H9 (cell line): ENCODE data around the gene ENTREP3. TPM values are rescaled to one million over a fixed set of nuclear protein-coding genes. Genes with fewer than 3 reads are reported as not detected.
A peak's percentile ranks its signal among the peaks of the same experiment; 100 is the strongest.

ENCODE experiments used
- DNase-seq: peaks from one replicate; pipeline ENCODE4 v3.0.0-alpha.2; 2017
- H2AFZ ChIP-seq: one replicate; pipeline ENCODE4 v1.6.1; 2013; ENCODE audit warnings: mild to moderate bottlenecking, low read length, control low read depth, moderate library complexity
- H2AK5ac ChIP-seq: 2 replicates; pipeline ENCODE4 v1.6.1; 2013; ENCODE audit warnings: low read length, control low read depth, mixed read lengths; ENCODE audit not compliant: insufficient read length
- H2BK120ac ChIP-seq: one replicate; pipeline ENCODE4 v1.6.1; 2013; ENCODE audit warnings: low read depth, mild to moderate bottlenecking, low read length, control low read depth, inconsistent platforms; ENCODE audit not compliant: poor library complexity, severe bottlenecking
- H2BK12ac ChIP-seq: 2 replicates; pipeline ENCODE4 v1.6.1; 2013; ENCODE audit warnings: low read length, control low read depth, mixed read lengths, low read depth; ENCODE audit not compliant: insufficient read length
- H2BK15ac ChIP-seq: 2 replicates; pipeline ENCODE4 v1.6.1; 2013; ENCODE audit warnings: low read depth, low read length, control low read depth
- H2BK20ac ChIP-seq: one replicate; pipeline ENCODE4 v1.6.1; 2013; ENCODE audit warnings: low read depth, mild to moderate bottlenecking, low read length, control low read depth, inconsistent platforms; ENCODE audit not compliant: poor library complexity, severe bottlenecking
- H2BK5ac ChIP-seq: 2 replicates; pipeline ENCODE4 v1.6.1; 2013; ENCODE audit warnings: low read length, control low read depth, mixed read lengths; ENCODE audit not compliant: insufficient read length
- H3K14ac ChIP-seq: 2 replicates; pipeline ENCODE4 v1.6.1; 2013; ENCODE audit warnings: low read length, control low read depth; ENCODE audit not compliant: insufficient read depth
- H3K18ac ChIP-seq: 2 replicates; pipeline ENCODE4 v1.6.1; 2013; ENCODE audit warnings: low read depth, mild to moderate bottlenecking, mixed read lengths, low read length, control low read depth; ENCODE audit not compliant: insufficient read length
- H3K23ac ChIP-seq: 2 replicates; pipeline ENCODE4 v1.6.1; 2013; ENCODE audit warnings: low read length, control low read depth, mixed read lengths, low read depth; ENCODE audit not compliant: insufficient read length
- H3K23me2 ChIP-seq: 2 replicates; pipeline ENCODE4 v1.6.1; 2013; ENCODE audit warnings: low read depth, mild to moderate bottlenecking, mixed read lengths, low read length, control low read depth; ENCODE audit not compliant: insufficient read length, poor library complexity, severe bottlenecking
- H3K27ac ChIP-seq: 2 replicates; pipeline ENCODE4 v1.5.1; 2013; ENCODE audit warnings: low read length, control low read depth, mixed read lengths, low read depth; ENCODE audit not compliant: insufficient read length
- H3K27me3 ChIP-seq: 2 replicates; pipeline ENCODE4 v1.6.1; 2013; ENCODE audit warnings: low read length, control low read depth, inconsistent platforms; ENCODE audit not compliant: insufficient read depth
- H3K4ac ChIP-seq: 2 replicates; pipeline ENCODE4 v1.6.1; 2013; ENCODE audit warnings: low read depth, mild to moderate bottlenecking, control low read depth, inconsistent platforms, low read length, moderate library complexity
- H3K4me1 ChIP-seq: 2 replicates; pipeline ENCODE4 v1.6.1; 2013; ENCODE audit warnings: low read length, control low read depth, inconsistent platforms; ENCODE audit not compliant: insufficient read depth
- H3K4me2 ChIP-seq: 2 replicates; pipeline ENCODE4 v1.6.1; 2013; ENCODE audit warnings: low read length, control low read depth, mixed read lengths; ENCODE audit not compliant: insufficient read length, insufficient read depth
- H3K56ac ChIP-seq: 2 replicates; pipeline ENCODE4 v1.6.1; 2013; ENCODE audit warnings: low read depth, mild to moderate bottlenecking, mixed read lengths, low read length, control low read depth; ENCODE audit not compliant: insufficient read length
- H3K79me1 ChIP-seq: 2 replicates; pipeline ENCODE4 v1.6.1; 2013; ENCODE audit warnings: low read depth, mild to moderate bottlenecking, moderate library complexity, low read length, control low read depth, inconsistent platforms; ENCODE audit not compliant: insufficient read depth, poor library complexity, severe bottlenecking
- H3K79me2 ChIP-seq: 2 replicates; pipeline ENCODE4 v1.6.1; 2013; ENCODE audit warnings: low read length, control low read depth, inconsistent platforms; ENCODE audit not compliant: insufficient read depth
- H3K9ac ChIP-seq: 2 replicates; pipeline ENCODE4 v1.6.1; 2013; ENCODE audit warnings: low read length, control low read depth, mixed read lengths; ENCODE audit not compliant: insufficient read length; ENCODE audit errors: extremely low read depth
- H3K9me3 ChIP-seq: one replicate; pipeline ENCODE4 v1.6.1; 2013; ENCODE audit warnings: low read depth, low read length, inconsistent platforms; ENCODE audit not compliant: control insufficient read depth
- H3T11ph ChIP-seq: one replicate; pipeline ENCODE4 v1.6.1; 2013; ENCODE audit warnings: mild to moderate bottlenecking, low read length, control low read depth, inconsistent platforms
- H4K20me1 ChIP-seq: one replicate; pipeline ENCODE4 v1.6.1; 2013; ENCODE audit not compliant: control insufficient read depth, insufficient read length, insufficient read depth
- H4K5ac ChIP-seq: 2 replicates; pipeline ENCODE4 v1.6.1; 2013; ENCODE audit warnings: low read depth, mild to moderate bottlenecking, mixed read lengths, low read length, control low read depth; ENCODE audit not compliant: insufficient read length
- H4K8ac ChIP-seq: replicated peaks from 2 replicates; pipeline ENCODE4 v1.6.1; 2013; ENCODE audit warnings: low read length, control low read depth, mixed read lengths, low read depth; ENCODE audit not compliant: insufficient read length
- H4K91ac ChIP-seq: 2 replicates; pipeline ENCODE4 v1.6.1; 2013; ENCODE audit warnings: low read depth, mild to moderate bottlenecking, moderate library complexity, mixed read lengths, low read length, control low read depth; ENCODE audit not compliant: insufficient read length
- H3K27ac Mint-ChIP-seq, 3 experiments: 2 replicates in 2 of 3; 3 replicates in 1 of 3; pipeline ENCODE4 v1.8.0; 2020 to 2021; ENCODE audit warnings: mixed read lengths in 3 of 3, mild to moderate bottlenecking in 1 of 3, moderate library complexity in 1 of 3
- H3K27me3 Mint-ChIP-seq: 2 replicates; pipeline ENCODE4 v1.8.0; 2021; ENCODE audit warnings: low read depth, mild to moderate bottlenecking, moderate library complexity, mixed read lengths
- H3K36me3 Mint-ChIP-seq, 3 experiments: 2 replicates in 2 of 3; 3 replicates in 1 of 3; pipeline ENCODE4 v1.8.0; 2020 to 2021; ENCODE audit warnings: low read depth in 3 of 3, mixed read lengths in 3 of 3; ENCODE audit not compliant: insufficient read depth in 1 of 3
- H3K4me1 Mint-ChIP-seq, 2 experiments: 2 replicates each; pipeline ENCODE4 v1.8.0; 2020; ENCODE audit warnings: mixed read lengths in 2 of 2
- H3K4me3 Mint-ChIP-seq, 2 experiments: 2 replicates in 1 of 2; 3 replicates in 1 of 2; pipeline ENCODE4 v1.8.0; 2020 to 2021; ENCODE audit warnings: mild to moderate bottlenecking in 2 of 2, mixed read lengths in 2 of 2, moderate library complexity in 1 of 2
- H3K9me3 Mint-ChIP-seq, 2 experiments: 2 replicates in 1 of 2; 3 replicates in 1 of 2; pipeline ENCODE4 v1.8.0; 2020; ENCODE audit warnings: mild to moderate bottlenecking in 2 of 2, mixed read lengths in 2 of 2, moderate library complexity in 1 of 2
- CTCF ChIP-seq: fragments of 200-600 bp; sonication (generic); conservative IDR thresholded peaks from 3 replicates; pipeline ENCODE4 v1.8.0; 2021; ENCODE audit warnings: antibody characterized with exemption, mild to moderate bottlenecking
- WGBS: extraction: QIAGEN DNeasy Blood & Tissue Kit; methylation state at CpG from one replicate; pipeline ENCODE4 v1.1.7; 2013; ENCODE audit warnings: missing lambda C conversion rate, low lambda C conversion rate, mixed read lengths; ENCODE audit not compliant: insufficient read length; ENCODE audit errors: extremely low coverage; 5-methylcytosine and 5-hydroxymethylcytosine counted together
- total RNA-seq: library from RNA; stranded (reverse); gene quantifications from 2 replicates; pipeline ENCODE4 v1.2.1, GENCODE V29; 2021

Gene ENTREP3
- total RNA-seq, 1 experiment from 2014 or later, result 41.0 TPM

DNA sequence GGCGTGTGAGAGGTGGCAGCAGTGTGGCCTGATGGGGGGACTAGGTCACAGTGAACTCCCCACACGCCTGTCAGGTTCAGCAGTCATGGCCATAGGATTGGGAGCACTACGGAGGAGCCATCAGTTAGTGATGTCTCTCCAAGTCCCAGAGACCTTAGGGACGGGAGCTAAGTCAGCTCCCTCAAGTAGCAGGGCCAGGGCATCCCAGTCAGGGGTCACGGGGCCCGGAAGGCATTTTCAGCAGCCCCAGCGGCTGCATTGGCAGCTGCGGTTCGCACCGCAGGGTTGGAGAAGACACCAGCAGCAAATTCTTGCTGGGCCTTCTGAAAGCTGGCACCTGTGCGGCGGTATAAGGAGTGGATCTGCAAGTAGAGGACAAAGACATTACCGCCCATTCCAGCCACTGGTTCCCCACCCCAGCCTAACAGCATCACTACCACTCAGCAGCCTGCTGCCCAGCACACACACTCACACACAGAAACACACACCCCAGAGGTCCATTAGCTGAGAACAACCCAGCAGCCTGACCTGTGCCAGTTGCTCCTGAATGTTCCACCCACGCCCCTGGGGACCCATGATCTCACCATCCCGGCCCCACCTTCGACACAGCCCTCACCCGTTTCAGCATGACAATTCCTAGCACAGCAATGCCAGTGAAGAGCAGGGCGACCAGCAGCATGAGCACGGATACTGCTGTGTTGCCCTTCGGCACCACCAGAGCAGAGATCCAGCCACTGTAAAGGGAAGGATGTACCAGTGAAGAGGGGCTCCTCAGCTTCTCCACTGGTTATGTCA lies 972 bp upstream of the ENTREP3 start:
- Histone ChIP-seq H4K20me1 (no peaks in the 10 kb centered on the region), H3K18ac (no peak overlapping the region), H2AFZ (no peak overlapping the region), H3K79me1 (no peaks in the 10 kb centered on the region), H3K4me1 (peaks cover 5% of the 10 kb centered on the region; the same call in 1 of the 2 replicates), H3T11ph (no peak overlapping the region), H3K9me3 (no peaks in the 10 kb centered on the region), H4K91ac (no peak overlapping the region), H3K23ac (no peak overlapping the region), H3K27ac (no peak overlapping the region), H3K4ac (no peak overlapping the region), H2BK5ac (no peak overlapping the region), H2AK5ac (no peak overlapping the region), H3K79me2 (no peaks in the 10 kb centered on the region), H3K56ac (no peak overlapping the region), H4K8ac (no peak overlapping the region), H2BK120ac (no peak overlapping the region), H3K4me2 (peak overlapping the region; percentile 67), H2BK12ac (no peak overlapping the region), H3K23me2 (peaks cover 16% of the 10 kb centered on the region), H2BK15ac (no peak overlapping the region), H3K14ac (no peak overlapping the region), H3K9ac (no peak overlapping the region), H2BK20ac (no peak overlapping the region), H4K5ac (no peak overlapping the region), H3K27me3 (no peaks in the 10 kb centered on the region)
- TF ChIP-seq CTCF, result no peak
- peak overlapping the region in 2 of 3 experiments; percentile 70 to 90; a peak in 5 of 7 replicates for H3K27ac Mint-ChIP-seq
- H3K36me3 Mint-ChIP-seq, result peaks cover 11 to 42% (median 31%) of the 10 kb centered on the region in 3 experiments; a peak in 6 of 7 replicates
- WGBS, result no CpG with 5 or more reads among the region's 20 CpGs
- no peak for DNase-seq
- peak overlapping the region; percentile 73 to 88 for H3K4me3 Mint-ChIP-seq
- no peaks in the 10 kb centered on the region; the same call in 1 of the 2 replicates for H3K27me3 Mint-ChIP-seq
- no peaks in the 10 kb centered on the region; a peak in 1 of 5 replicates for H3K9me3 Mint-ChIP-seq
- H3K4me1 Mint-ChIP-seq, result peaks cover 27 to 28% of the 10 kb centered on the region in 2 experiments
